ENCODE results near the gene ATP5F1D. TPM values are rescaled to one million over a fixed set of nuclear protein-coding genes. Genes with fewer than 3 reads are reported as not detected.
A peak's percentile ranks its signal among the peaks of the same experiment; 100 is the strongest.

The ATP5F1D gene
- total RNA-seq, 6 donors from 2014 or later, result 56.0 to 187 (median 113) TPM

DNA sequence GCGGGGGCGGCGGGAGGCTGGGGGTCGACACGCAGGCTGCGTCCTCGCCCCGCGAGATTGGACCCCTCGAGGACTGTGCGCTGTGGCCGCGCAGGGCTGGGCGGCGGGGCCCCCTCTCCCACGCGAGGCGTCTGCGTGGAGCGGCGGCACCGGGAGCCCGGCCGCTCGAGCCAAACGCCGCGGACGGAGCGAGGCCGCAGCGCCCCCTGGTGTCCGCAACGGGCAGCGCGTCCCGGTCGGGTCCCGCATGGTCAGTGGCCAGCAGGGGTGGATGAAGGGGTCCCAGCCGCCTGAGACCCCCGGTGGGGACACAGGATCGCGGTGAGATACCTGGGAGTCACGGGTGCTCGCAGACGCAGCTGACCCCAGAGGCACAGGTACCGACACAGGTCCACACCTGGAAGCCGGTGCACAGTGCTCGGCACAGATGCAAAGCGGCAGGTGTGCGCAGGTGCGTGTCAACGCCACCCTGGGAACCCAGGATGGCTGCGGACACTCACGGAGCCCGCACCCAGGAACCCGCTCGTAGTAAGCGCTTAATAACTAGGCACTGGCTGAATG lies 25.4 kb downstream of the ATP5F1D start:
- H3K4me3 ChIP-seq, result peak overlapping the region; percentile 47 to 66 (median 56)
- peak overlapping the region; percentile 85 to 100 (median 93) for H3K27ac ChIP-seq
- WGBS, 2 donors, result 0 to 1% methylated on average over 5 to 34 of the region's 59 CpGs
- peak in 1 of 2 donors; percentile 66 for ATAC-seq (ENCODE audit: low FRiP score in 2 of 2)
- H3K36me3 ChIP-seq, result peaks cover 7 to 19% (median 12%) of the 10 kb centered on the region in 4 donors
- H3K4me1 ChIP-seq, result peaks cover 72 to 89% (median 80%) of the 10 kb centered on the region in 4 donors
- no peaks in the 10 kb centered on the region for H3K9me3 ChIP-seq
- peak; percentile 78 to 98 for DNase-seq
- H3K27me3 ChIP-seq, result no peaks in the 10 kb centered on the region
- TF ChIP-seq CTCF (IDR thresholded peaks at IDR 0.05) (peak; percentile 97 to 100 (median 100)), EP300 (IDR thresholded peaks at IDR 0.05) (peak in 1 of 4 donors; percentile 36), POLR2AphosphoS5 (IDR thresholded peaks at IDR 0.05) (peak in 1 of 2 donors; percentile 34), POLR2A (IDR thresholded peaks at IDR 0.05) (no peak)

DNA sequence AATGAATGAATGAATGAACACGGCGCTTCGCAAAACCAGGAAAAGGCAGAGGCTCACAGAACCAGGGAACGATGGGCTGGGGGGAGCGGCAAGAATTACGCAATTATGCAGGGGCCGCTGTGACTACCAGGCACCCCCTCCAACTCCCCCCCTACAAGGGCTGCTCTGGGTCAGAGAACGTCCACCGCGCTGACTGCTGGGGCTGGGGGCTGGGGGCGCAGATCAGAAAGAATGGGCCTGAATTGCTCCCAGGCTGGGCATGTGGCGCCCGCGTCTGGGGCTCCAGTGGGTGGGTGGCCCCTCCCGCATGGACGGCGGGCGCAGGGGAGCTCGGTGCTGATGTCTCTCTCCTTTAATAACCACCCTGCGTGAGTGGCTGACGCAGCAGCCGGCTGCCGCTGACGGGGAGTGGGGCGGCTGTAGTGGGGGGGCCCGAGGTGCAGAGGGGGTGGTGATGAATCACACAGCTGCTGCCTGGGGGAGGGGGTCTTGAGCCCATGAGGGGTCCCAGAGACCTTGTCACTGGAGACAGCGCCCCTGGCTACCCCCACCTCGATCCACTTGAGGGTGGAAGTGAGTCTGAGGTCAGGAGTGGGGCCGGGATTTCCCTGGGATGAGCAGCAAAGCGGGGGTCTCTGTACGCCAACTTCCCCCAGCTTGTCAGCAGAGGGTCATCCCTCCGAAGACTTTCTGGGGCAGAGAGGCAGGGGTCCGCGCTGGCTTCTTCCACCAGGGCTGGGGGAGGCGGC lies 26.1 kb downstream of the ATP5F1D start:
- no peak for ATAC-seq (ENCODE audit: low FRiP score in 2 of 2)
- WGBS, 2 donors, result 18 to 40% methylated on average over 9 to 24 of the region's 35 CpGs

GRCh38 chr19:1268226-1269064 lies 26.9 kb downstream of the ATP5F1D start:
- H3K27ac ChIP-seq, result peak overlapping the region; percentile 55 to 100 (median 99)
- DNase-seq (peak in 1 of 2 donors; percentile 87), ATAC-seq (ENCODE audit: low FRiP score in 2 of 2) (no peak)
- H3K9me3 ChIP-seq, result no peaks in the 10 kb centered on the region
- TF ChIP-seq CTCF (IDR thresholded peaks at IDR 0.05) (no peak), EP300 (IDR thresholded peaks at IDR 0.05) (no peak), POLR2A (IDR thresholded peaks at IDR 0.05) (no peak), POLR2AphosphoS5 (IDR thresholded peaks at IDR 0.05) (no peak)
- H3K4me1 ChIP-seq, result peaks cover 73 to 89% (median 80%) of the 10 kb centered on the region in 4 donors
- H3K36me3 ChIP-seq, result peaks cover 21 to 34% (median 26%) of the 10 kb centered on the region in 4 donors
- WGBS, 2 donors, result 54 to 59% methylated on average over 30 to 40 of the region's 40 CpGs
- H3K4me3 ChIP-seq, result peak overlapping the region in 3 of 4 donors; percentile 65 to 89 (median 80)
- H3K27me3 ChIP-seq, result no peaks in the 10 kb centered on the region

More for the DNA sequence above, 26.1 kb downstream of the ATP5F1D start:
- H3K36me3 ChIP-seq, result peaks cover 13 to 26% (median 18%) of the 10 kb centered on the region in 4 donors
- peak in 1 of 2 donors; percentile 85 for DNase-seq
- H3K4me3 ChIP-seq, result peak overlapping the region in 2 of 4 donors; percentile 51 to 60
- H3K27ac ChIP-seq, result peak overlapping the region in 2 of 4 donors; percentile 55 to 100
- no peaks in the 10 kb centered on the region for H3K9me3 ChIP-seq
- TF ChIP-seq POLR2A (IDR thresholded peaks at IDR 0.05) (no peak), POLR2AphosphoS5 (IDR thresholded peaks at IDR 0.05) (no peak), EP300 (IDR thresholded peaks at IDR 0.05) (no peak), CTCF (IDR thresholded peaks at IDR 0.05) (no peak)
- H3K27me3 ChIP-seq, result no peaks in the 10 kb centered on the region
- H3K4me1 ChIP-seq, result peaks cover 72 to 89% (median 79%) of the 10 kb centered on the region in 4 donors

DNA sequence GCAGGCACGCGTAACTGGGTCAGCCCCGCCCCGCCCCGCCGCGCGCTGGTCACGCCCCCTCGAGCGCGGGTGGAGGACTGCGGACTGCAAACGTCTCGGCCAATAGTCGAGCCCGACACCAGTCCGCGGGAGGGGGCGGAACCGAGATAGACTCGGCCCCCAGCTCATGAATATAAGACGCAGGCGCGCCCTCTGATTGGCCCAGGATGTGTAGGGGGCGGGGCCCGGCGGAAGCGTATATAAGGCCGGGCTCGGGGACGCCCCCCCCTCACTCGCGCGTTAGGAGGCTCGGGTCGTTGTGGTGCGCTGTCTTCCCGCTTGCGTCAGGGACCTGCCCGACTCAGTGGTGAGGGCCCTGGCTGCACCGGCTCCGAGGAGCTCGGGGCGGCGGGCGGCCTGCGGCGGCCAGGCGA lies 27.5 kb downstream of the ATP5F1D start, which contains the start of gene CIRBP:
TSS of gene CIRBP (plus strand) at position 268 of the 413 bp plus-strand sequence. CDS start 1,602 bp downstream, outside the sequence.
- WGBS, 2 donors, result 1% methylated on average over 40 of the region's 50 CpGs; no CpG with 5 or more reads in 1 of the 2 donors
- TF ChIP-seq EP300 (IDR thresholded peaks at IDR 0.05) (peak in 1 of 4 donors; percentile 63), POLR2AphosphoS5 (IDR thresholded peaks at IDR 0.05) (peak; percentile 98 to 100), CTCF (IDR thresholded peaks at IDR 0.05) (peak in 2 of 6 experiments; percentile 34 to 40), POLR2A (IDR thresholded peaks at IDR 0.05) (peak; percentile 96 to 100 (median 98))
- DNase-seq (peak; percentile 100), ATAC-seq (ENCODE audit: low FRiP score in 2 of 2) (peak; percentile 84 to 92)
- peak within 1 kb of the TSS; percentile 94 to 100 (median 99) for H3K27ac ChIP-seq
- peaks cover 25 to 40% (median 32%) of the 10 kb centered on the region in 4 donors for H3K36me3 ChIP-seq
- no peaks in the 10 kb centered on the region for H3K9me3 ChIP-seq
- H3K4me1 ChIP-seq, result peaks cover 79 to 92% (median 84%) of the 10 kb centered on the region in 4 donors
- peak within 1 kb of the TSS; percentile 65 to 89 (median 75) for H3K4me3 ChIP-seq
- H3K27me3 ChIP-seq, result no peaks in the 10 kb centered on the region

Measured in upper lobe of left lung (tissue), 6 donors.